Thymus (tissue), 14 donors: ENCODE results near the gene CHST1. TPM values are rescaled to one million over a fixed set of nuclear protein-coding genes. Genes with fewer than 3 reads are reported as not detected.

ENCODE experiments used
- DNase-seq, 9 donors: peaks; one replicate each; pipeline ENCODE4 v3.0.0-alpha.2; 2013; ENCODE audit warnings: low spot score in 9 of 9, low read depth in 6 of 9, missing footprints in 1 of 9
- H3K27ac ChIP-seq, 2 donors: one replicate each; pipeline ENCODE4 v1.5.1; 2013; ENCODE audit warnings: control low read depth in 1 of 2, low read depth in 1 of 2, low read length in 1 of 2, mild to moderate bottlenecking in 1 of 2, moderate library complexity in 1 of 2
- H3K27me3 ChIP-seq, 2 donors: one replicate each; pipeline ENCODE4 v1.5.1; 2013; ENCODE audit warnings: low read length in 1 of 2; ENCODE audit not compliant: control insufficient read depth in 2 of 2, insufficient read depth in 1 of 2
- H3K36me3 ChIP-seq, 2 donors: one replicate each; pipeline ENCODE4 v1.5.1; 2013; ENCODE audit warnings: low read length in 1 of 2, mild to moderate bottlenecking in 1 of 2, moderate library complexity in 1 of 2; ENCODE audit not compliant: control insufficient read depth in 2 of 2, insufficient read depth in 2 of 2
- H3K4me1 ChIP-seq, 2 donors: one replicate each; pipeline ENCODE4 v1.5.1; 2013; ENCODE audit warnings: low read length in 2 of 2; ENCODE audit not compliant: control insufficient read depth in 2 of 2, insufficient read depth in 2 of 2
- H3K4me3 ChIP-seq, 2 donors: one replicate each; pipeline ENCODE4 v1.5.1; 2013; ENCODE audit warnings: low read length in 2 of 2, control low read depth in 1 of 2, mild to moderate bottlenecking in 1 of 2
- H3K9me3 ChIP-seq, 2 donors: one replicate each; pipeline ENCODE4 v1.5.1; 2013; ENCODE audit warnings: low read length in 1 of 2, mild to moderate bottlenecking in 1 of 2; ENCODE audit not compliant: control insufficient read depth in 2 of 2, insufficient read depth in 1 of 2
- WGBS: extraction: QIAGEN DNeasy Blood & Tissue Kit; methylation state at CpG from one replicate; pipeline ENCODE4 v1.1.7; 2013; 5-methylcytosine and 5-hydroxymethylcytosine counted together
- long read RNA-seq, 10 donors: transcript quantifications; one replicate each; lab custom pipeline, GENCODE V29; 2026
- polyA plus RNA-seq: library from polyadenylated mRNA; stranded (reverse); fragments of 200-250 nt; gene quantifications from one replicate; pipeline ENCODE4 v1.2.3, GENCODE V29; 2013
- total RNA-seq: library from RNA; stranded (reverse); fragments of 120-200 nt; gene quantifications from one replicate; pipeline ENCODE4 v1.2.4, GENCODE V29; 2013
- donor health status: healthy.

The CHST1 gene
- total RNA-seq = 0.80 TPM
- 2.5 TPM for polyA plus RNA-seq
- long read RNA-seq, donor 1 = 0 reads
- long read RNA-seq, donor 2 = 0 reads
- long read RNA-seq, donor 3 = 0 reads
- long read RNA-seq, donor 4 = 0 reads
- long read RNA-seq, donor 5, partial matches to known transcripts = 0 of 3 reads
- long read RNA-seq, donor 5, other reads (novel, unspliced or antisense) = 0 of 3 reads
- long read RNA-seq, donor 6 = 0 reads
- long read RNA-seq, donor 7 = 0 reads
- long read RNA-seq, donor 8 = 0 reads
- long read RNA-seq, donor 9 = 0 reads
- long read RNA-seq, donor 10, partial matches to known transcripts = 0 of 1 reads
- long read RNA-seq, donor 10, other reads (novel, unspliced or antisense) = 0 of 1 reads

- H3K4me3 ChIP-seq = peak within 1 kb of the TSS in 1 of 2 donors; percentile 57
- peaks cover 17 to 85% of the 10 kb centered on the region in 2 donors for H3K27me3 ChIP-seq
- H3K36me3 ChIP-seq = no peaks in the 10 kb centered on the region
- 1% methylated on average over 96 of the region's 96 CpGs for WGBS
- DNase-seq = peak in 2 of 9 donors; percentile 28 to 34
- peaks cover 0 to 5% of the 10 kb centered on the region in 2 donors for H3K9me3 ChIP-seq
- peaks cover 9 to 15% of the 10 kb centered on the region in 2 donors for H3K4me1 ChIP-seq
- no peak within 1 kb of the TSS for H3K27ac ChIP-seq
These were observed at the start of gene CHST1 for GRCh38 chr11:45665206-45665932. TSS of gene CHST1 (minus strand) at chr11:45665622. CDS start at chr11:45650923, 14,699 bp downstream.

GRCh38 chr11:45713573-45713972 is 48.2 kb upstream of the CHST1 start:
- H3K9me3 ChIP-seq = no peaks in the 10 kb centered on the region
- H3K27me3 ChIP-seq = no peaks in the 10 kb centered on the region
- no peaks in the 10 kb centered on the region for H3K36me3 ChIP-seq
- DNase-seq = no peak
- no peak overlapping the region for H3K27ac ChIP-seq
- 95% methylated on average over 2 of the region's 2 CpGs for WGBS
- no peak overlapping the region for H3K4me3 ChIP-seq
- H3K4me1 ChIP-seq = no peaks in the 10 kb centered on the region

- H3K27me3 ChIP-seq = peaks cover 0 to 5% of the 10 kb centered on the region in 2 donors
These were observed 45.1 kb upstream of the CHST1 start for GRCh38 chr11:45710561-45710960.

GRCh38 chr11:45708887-45709663 is 43.7 kb upstream of the CHST1 start:
- peaks cover 0 to 5% of the 10 kb centered on the region in 2 donors for H3K27me3 ChIP-seq
- H3K27ac ChIP-seq = no peak overlapping the region
- 85% methylated on average over 6 of the region's 6 CpGs for WGBS
- no peak overlapping the region for H3K4me3 ChIP-seq
- no peaks in the 10 kb centered on the region for H3K4me1 ChIP-seq
- no peaks in the 10 kb centered on the region for H3K36me3 ChIP-seq
- no peaks in the 10 kb centered on the region for H3K9me3 ChIP-seq
- no peak for DNase-seq

More at GRCh38 chr11:45710561-45710960, 45.1 kb upstream of the CHST1 start:
- no peaks in the 10 kb centered on the region for H3K36me3 ChIP-seq
- no peaks in the 10 kb centered on the region for H3K9me3 ChIP-seq
- H3K27ac ChIP-seq = no peak overlapping the region
- no peak for DNase-seq
- WGBS = 91% methylated on average over 1 of the region's 1 CpG
- H3K4me1 ChIP-seq = no peaks in the 10 kb centered on the region
- no peak overlapping the region for H3K4me3 ChIP-seq

- 65% methylated on average over 2 of the region's 2 CpGs for WGBS
- no peak overlapping the region for H3K4me3 ChIP-seq
- H3K27ac ChIP-seq = no peak overlapping the region
- no peaks in the 10 kb centered on the region for H3K4me1 ChIP-seq
- DNase-seq = no peak
- peaks cover 0 to 5% of the 10 kb centered on the region in 2 donors for H3K27me3 ChIP-seq
- H3K36me3 ChIP-seq = no peaks in the 10 kb centered on the region
- no peaks in the 10 kb centered on the region for H3K9me3 ChIP-seq
These were observed 39.2 kb upstream of the CHST1 start for GRCh38 chr11:45704635-45705034.

GRCh38 chr11:45704133-45704532 is 38.7 kb upstream of the CHST1 start:
- WGBS = 81% methylated on average over 4 of the region's 4 CpGs
- H3K4me3 ChIP-seq = no peak overlapping the region
- H3K27ac ChIP-seq = no peak overlapping the region
- no peaks in the 10 kb centered on the region for H3K9me3 ChIP-seq
- no peaks in the 10 kb centered on the region for H3K36me3 ChIP-seq
- peaks cover 0 to 5% of the 10 kb centered on the region in 2 donors for H3K27me3 ChIP-seq
- DNase-seq = no peak
- H3K4me1 ChIP-seq = peaks cover 0 to 3% of the 10 kb centered on the region in 2 donors

- DNase-seq = no peak
- 88% methylated on average over 4 of the region's 4 CpGs for WGBS
These were observed 37.1 kb upstream of the CHST1 start for GRCh38 chr11:45702511-45702910.

GRCh38 chr11:45698777-45699497 is 33.5 kb upstream of the CHST1 start:
- Histone ChIP-seq H3K27ac (peak overlapping the region in 1 of 2 donors; percentile 57), H3K4me1 (peaks cover 5 to 18% of the 10 kb centered on the region in 2 donors), H3K9me3 (no peaks in the 10 kb centered on the region), H3K36me3 (no peaks in the 10 kb centered on the region), H3K4me3 (no peak overlapping the region), H3K27me3 (no peaks in the 10 kb centered on the region)
- DNase-seq = peak in 2 of 9 donors; percentile 12 to 30
- WGBS = 12% methylated on average over 8 of the region's 8 CpGs

More at GRCh38 chr11:45702511-45702910, 37.1 kb upstream of the CHST1 start:
- peaks cover 0 to 5% of the 10 kb centered on the region in 2 donors for H3K27me3 ChIP-seq
- no peaks in the 10 kb centered on the region for H3K36me3 ChIP-seq
- H3K4me1 ChIP-seq = peaks cover 5 to 15% of the 10 kb centered on the region in 2 donors
- no peak overlapping the region for H3K27ac ChIP-seq
- no peak overlapping the region for H3K4me3 ChIP-seq
- H3K9me3 ChIP-seq = no peaks in the 10 kb centered on the region
